ENCODE measurements around the gene CHMP5. TPM values are rescaled to one million over a fixed set of nuclear protein-coding genes. Genes with fewer than 3 reads are reported as not detected.
A peak's percentile ranks its signal among the peaks of the same experiment; 100 is the strongest.

CHMP5 gene
- total and polyA plus RNA-seq, 10 of the 15 experiments (the other 5 are each of a cell fraction or from before 2014, with no cell fraction given): 40.3 to 179 (median 78.6) TPM

DNA sequence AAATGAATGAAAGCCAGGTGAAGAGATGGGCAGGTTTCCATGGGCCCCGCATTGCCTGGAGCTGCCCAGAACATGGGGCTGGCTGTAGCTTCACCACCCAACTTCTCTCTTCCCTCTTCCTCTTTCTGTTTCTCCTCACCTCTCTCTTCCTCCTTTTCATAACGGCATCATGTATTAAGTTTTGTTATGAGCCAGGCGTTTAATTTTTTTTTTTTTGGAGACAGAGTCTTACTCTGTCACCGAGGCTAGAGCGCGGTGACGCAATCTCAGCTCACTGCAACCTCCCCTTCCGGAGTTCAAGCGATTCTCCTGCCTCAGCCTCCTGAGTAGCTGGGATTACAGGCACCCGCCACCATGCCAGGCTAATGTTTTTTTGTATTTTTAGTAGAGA, 37.8 kb upstream of the CHMP5 start (continued):
- TF ChIP-seq, protein P1, sequence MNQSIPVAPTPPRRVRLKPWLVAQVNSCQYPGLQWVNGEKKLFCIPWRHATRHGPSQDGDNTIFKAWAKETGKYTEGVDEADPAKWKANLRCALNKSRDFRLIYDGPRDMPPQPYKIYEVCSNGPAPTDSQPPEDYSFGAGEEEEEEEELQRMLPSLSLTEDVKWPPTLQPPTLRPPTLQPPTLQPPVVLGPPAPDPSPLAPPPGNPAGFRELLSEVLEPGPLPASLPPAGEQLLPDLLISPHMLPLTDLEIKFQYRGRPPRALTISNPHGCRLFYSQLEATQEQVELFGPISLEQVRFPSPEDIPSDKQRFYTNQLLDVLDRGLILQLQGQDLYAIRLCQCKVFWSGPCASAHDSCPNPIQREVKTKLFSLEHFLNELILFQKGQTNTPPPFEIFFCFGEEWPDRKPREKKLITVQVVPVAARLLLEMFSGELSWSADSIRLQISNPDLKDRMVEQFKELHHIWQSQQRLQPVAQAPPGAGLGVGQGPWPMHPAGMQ (IDR thresholded peaks at IDR 0.05; ENCODE audit: borderline replicate concordance): no peak
- no peak for TF ChIP-seq SMC3 (IDR thresholded peaks at IDR 0.05; ENCODE audit: borderline replicate concordance, low read length)
- no peak for TF ChIP-seq SRF (IDR thresholded peaks at IDR 0.05; ENCODE audit: low read depth in 2 of 2, low read length in 2 of 2)
- no peak for TF ChIP-seq ZZZ3 (IDR thresholded peaks at IDR 0.05; ENCODE audit: control insufficient read depth, insufficient read length, low read depth)
- no peak for TF ChIP-seq HDGF (IDR thresholded peaks at IDR 0.05)
- TF ChIP-seq, protein P2, sequence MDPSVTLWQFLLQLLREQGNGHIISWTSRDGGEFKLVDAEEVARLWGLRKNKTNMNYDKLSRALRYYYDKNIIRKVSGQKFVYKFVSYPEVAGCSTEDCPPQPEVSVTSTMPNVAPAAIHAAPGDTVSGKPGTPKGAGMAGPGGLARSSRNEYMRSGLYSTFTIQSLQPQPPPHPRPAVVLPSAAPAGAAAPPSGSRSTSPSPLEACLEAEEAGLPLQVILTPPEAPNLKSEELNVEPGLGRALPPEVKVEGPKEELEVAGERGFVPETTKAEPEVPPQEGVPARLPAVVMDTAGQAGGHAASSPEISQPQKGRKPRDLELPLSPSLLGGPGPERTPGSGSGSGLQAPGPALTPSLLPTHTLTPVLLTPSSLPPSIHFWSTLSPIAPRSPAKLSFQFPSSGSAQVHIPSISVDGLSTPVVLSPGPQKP (IDR thresholded peaks at IDR 0.05; ENCODE audit: low read depth, low read length): no peak
- no peak for TF ChIP-seq STAT3 (IDR thresholded peaks at IDR 0.05; ENCODE audit: low read depth, low read length)
- TF ChIP-seq POLR2AphosphoS5 (IDR thresholded peaks at IDR 0.05; ENCODE audit: low read length): no peak
- TF ChIP-seq, protein P3, sequence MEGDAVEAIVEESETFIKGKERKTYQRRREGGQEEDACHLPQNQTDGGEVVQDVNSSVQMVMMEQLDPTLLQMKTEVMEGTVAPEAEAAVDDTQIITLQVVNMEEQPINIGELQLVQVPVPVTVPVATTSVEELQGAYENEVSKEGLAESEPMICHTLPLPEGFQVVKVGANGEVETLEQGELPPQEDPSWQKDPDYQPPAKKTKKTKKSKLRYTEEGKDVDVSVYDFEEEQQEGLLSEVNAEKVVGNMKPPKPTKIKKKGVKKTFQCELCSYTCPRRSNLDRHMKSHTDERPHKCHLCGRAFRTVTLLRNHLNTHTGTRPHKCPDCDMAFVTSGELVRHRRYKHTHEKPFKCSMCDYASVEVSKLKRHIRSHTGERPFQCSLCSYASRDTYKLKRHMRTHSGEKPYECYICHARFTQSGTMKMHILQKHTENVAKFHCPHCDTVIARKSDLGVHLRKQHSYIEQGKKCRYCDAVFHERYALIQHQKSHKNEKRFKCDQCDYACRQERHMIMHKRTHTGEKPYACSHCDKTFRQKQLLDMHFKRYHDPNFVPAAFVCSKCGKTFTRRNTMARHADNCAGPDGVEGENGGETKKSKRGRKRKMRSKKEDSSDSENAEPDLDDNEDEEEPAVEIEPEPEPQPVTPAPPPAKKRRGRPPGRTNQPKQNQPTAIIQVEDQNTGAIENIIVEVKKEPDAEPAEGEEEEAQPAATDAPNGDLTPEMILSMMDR (IDR thresholded peaks at IDR 0.05 in 2 of 3, conservative IDR thresholded peaks at IDR 0.05 in 1 of 3; ENCODE audit: control insufficient read depth in 2 of 3, extremely low read depth in 1 of 3, insufficient read depth in 1 of 3, low read depth in 3 of 3, low read length in 3 of 3): no peak
- TF ChIP-seq NFIC (IDR thresholded peaks at IDR 0.05; ENCODE audit: low read depth, low read length): peak; percentile 43; the same call in 1 of the 2 replicates
- no peak for TF ChIP-seq RFX5 (IDR thresholded peaks at IDR 0.05; ENCODE audit: low read depth, low read length)
- TF ChIP-seq EZH2 (IDR thresholded peaks at IDR 0.05; ENCODE audit: borderline replicate concordance, control insufficient read depth, low read depth, low read length): no peak
- peak; percentile 69; the same call in 1 of the 2 replicates for TF ChIP-seq CREM (IDR thresholded peaks at IDR 0.05; ENCODE audit: low read depth)
- TF ChIP-seq SMAD5 (IDR thresholded peaks at IDR 0.05; ENCODE audit: low read depth): no peak
- no peak for TF ChIP-seq RB1 (IDR thresholded peaks at IDR 0.05; ENCODE audit: borderline replicate concordance)
- TF ChIP-seq MEF2A (IDR thresholded peaks at IDR 0.05; ENCODE audit: insufficient read depth, low read depth, low read length): no peak
- TF ChIP-seq, protein P4, sequence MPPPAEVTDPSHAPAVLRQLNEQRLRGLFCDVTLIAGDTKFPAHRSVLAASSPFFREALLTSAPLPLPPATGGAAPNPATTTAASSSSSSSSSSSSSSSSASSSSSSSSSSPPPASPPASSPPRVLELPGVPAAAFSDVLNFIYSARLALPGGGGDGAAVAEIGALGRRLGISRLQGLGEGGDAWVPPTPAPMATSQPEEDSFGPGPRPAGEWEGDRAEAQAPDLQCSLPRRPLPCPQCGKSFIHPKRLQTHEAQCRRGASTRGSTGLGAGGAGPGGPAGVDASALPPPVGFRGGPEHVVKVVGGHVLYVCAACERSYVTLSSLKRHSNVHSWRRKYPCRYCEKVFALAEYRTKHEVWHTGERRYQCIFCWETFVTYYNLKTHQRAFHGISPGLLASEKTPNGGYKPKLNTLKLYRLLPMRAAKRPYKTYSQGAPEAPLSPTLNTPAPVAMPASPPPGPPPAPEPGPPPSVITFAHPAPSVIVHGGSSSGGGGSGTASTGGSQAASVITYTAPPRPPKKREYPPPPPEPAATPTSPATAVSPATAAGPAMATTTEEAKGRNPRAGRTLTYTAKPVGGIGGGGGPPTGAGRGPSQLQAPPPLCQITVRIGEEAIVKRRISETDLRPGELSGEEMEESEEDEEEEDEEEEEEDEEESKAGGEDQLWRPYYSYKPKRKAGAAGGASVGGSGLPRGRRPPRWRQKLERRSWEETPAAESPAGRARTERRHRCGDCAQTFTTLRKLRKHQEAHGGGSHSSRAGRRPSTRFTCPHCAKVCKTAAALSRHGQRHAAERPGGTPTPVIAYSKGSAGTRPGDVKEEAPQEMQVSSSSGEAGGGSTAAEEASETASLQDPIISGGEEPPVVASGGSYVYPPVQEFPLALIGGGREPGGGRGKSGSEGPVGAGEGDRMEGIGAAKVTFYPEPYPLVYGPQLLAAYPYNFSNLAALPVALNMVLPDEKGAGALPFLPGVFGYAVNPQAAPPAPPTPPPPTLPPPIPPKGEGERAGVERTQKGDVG (CRISPR knock-in tag; IDR thresholded peaks at IDR 0.05): no peak
- TF ChIP-seq, protein P5, sequence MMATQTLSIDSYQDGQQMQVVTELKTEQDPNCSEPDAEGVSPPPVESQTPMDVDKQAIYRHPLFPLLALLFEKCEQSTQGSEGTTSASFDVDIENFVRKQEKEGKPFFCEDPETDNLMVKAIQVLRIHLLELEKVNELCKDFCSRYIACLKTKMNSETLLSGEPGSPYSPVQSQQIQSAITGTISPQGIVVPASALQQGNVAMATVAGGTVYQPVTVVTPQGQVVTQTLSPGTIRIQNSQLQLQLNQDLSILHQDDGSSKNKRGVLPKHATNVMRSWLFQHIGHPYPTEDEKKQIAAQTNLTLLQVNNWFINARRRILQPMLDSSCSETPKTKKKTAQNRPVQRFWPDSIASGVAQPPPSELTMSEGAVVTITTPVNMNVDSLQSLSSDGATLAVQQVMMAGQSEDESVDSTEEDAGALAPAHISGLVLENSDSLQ (IDR thresholded peaks at IDR 0.05): no peak
